Stimulated activated CD4-positive, alpha-beta T cell treated with anti-CD3 and anti-CD28 coated beads, TNF-alpha, amount 100 ng/mL, for 24 hours (primary cell): ENCODE results near the gene FAM20A.

Experiments
- DNase-seq, 3 experiments: peaks; one replicate each; pipeline ENCODE4 v3.0.0-alpha.2; 2020; ENCODE audit warnings: low read depth in 3 of 3

The FAM20A gene

GRCh38 chr17:68565661-68566441 is 35.3 kb downstream of the FAM20A start:
- DNase-seq, result no peak

- DNase-seq, result no peak
Observed at GRCh38 chr17:68564415-68565111, 36.6 kb downstream of the FAM20A start.

DNA sequence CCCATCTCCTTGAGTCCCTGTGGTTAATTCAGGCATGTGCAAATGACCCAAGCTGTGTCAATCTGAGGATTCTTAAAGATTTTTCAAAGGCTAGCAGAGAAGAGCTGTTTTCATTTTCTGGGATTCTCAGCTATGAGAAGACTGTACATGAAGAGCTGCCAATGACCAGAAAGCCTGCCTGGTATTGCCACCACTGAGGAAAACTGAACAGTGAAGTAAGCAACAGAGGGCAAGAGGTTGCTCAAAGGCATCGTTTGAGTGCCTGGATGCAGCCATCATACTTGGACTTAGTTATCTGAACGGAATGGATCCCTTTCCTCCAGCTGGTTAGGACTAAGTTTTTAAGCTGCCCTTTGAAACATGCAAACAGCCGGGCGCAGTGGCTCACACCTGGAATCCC is 38.4 kb downstream of the FAM20A start:
- no peak for DNase-seq

- DNase-seq, result no peak
Observed at GRCh38 chr17:68560966-68561720, 40.0 kb downstream of the FAM20A start.

DNA sequence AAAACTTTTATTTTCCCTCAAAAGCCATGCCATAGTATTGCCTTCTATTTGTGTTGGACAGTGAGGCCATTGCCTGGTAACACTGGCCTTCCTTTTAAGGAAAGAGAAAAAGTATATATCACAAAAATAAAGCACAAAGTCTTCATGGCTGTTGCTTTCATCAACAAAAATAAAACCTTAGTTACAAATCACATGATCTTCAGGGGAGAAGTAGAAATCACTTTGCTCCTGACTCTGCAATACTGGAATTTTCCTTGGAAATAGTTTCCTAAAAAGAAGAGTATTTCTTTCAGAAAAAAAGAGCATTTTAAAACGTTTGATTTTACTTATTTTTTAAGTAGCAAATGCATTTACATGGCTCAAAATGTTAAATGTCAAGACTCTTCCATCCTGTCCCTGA is 41.9 kb downstream of the FAM20A start:
- no peak for DNase-seq

DNA sequence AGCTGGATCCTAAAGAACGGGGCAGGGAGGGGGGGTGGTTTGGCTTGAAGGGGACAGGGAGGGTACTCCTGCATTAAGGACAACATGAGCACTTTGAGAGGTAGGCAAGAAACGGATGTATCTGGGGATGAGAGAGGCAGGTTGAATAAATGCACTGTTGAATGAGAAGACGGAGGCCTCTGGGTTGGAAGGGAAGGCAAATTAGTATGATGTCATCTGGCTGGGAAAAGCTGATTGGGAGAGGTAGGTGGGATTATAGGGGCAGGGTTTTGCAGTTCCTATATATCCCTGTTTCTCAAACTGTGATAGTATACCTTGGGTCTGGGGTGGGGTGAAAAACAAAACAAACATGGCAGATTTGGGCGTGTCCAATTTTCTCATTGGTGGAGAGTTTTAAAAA is 44.6 kb downstream of the FAM20A start:
- DNase-seq, result no peak

- no peak for DNase-seq
Observed at GRCh38 chr17:68544111-68544915, 56.9 kb downstream of the FAM20A start.

DNA sequence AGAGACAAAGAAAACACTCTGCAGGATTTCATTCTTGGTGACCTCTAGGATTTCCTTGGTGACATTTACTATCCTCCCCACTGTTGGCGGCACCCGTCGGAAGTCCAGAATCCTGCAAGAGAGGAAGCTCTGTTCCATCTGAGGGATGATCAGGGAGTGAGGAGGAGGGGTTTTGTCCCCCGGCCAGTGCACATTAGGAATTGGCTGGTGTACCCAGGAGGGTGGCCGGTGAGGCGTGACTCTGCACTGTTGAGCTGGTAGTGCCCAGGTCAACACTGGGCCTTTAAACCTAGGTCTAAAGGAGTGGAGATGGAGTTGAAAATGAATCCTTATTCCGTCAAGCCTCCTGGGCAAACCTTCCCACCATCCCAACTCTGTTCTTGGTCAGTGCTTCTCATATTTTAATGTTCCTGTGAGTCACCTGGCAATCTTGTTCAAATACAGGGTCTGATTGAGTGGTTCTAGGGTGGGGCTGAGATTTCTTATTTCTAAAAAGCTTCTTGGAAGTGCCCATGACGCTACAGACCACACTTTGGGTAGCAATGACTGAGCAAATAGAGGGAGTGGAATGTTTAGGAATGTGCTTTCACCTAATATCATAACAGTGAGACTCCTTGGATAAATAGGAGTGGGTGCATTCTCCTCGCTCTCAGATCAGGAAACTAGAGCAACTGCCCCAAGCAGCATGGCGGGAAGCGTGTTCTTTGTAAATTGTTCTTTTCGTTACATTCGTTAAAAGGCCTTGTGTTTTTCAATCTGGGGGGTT is 58.3 kb downstream of the FAM20A start:
- no peak for DNase-seq

- DNase-seq, result no peak
Observed at GRCh38 chr17:68541816-68542215, 59.4 kb downstream of the FAM20A start.

DNA sequence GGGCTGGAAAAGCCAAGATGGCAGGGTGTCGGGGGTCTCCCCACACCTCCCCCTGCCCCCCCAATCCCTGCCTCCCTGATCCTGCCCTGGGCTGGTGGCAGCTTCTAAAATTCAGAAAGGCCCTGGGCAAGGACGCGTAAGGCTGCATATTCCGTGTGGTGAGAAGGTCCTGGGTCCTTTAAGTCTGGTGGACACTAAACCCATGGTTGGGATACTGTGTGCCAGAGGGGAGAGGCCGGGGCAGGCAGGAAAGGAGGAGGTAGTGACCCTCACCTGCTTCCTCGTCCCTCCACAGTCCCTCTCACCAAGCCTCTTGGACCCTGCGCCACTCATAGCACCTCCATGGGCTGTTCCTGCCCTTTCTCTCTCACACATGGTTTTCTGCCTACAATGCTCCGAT is 60.2 kb downstream of the FAM20A start:
- DNase-seq, result no peak

DNA sequence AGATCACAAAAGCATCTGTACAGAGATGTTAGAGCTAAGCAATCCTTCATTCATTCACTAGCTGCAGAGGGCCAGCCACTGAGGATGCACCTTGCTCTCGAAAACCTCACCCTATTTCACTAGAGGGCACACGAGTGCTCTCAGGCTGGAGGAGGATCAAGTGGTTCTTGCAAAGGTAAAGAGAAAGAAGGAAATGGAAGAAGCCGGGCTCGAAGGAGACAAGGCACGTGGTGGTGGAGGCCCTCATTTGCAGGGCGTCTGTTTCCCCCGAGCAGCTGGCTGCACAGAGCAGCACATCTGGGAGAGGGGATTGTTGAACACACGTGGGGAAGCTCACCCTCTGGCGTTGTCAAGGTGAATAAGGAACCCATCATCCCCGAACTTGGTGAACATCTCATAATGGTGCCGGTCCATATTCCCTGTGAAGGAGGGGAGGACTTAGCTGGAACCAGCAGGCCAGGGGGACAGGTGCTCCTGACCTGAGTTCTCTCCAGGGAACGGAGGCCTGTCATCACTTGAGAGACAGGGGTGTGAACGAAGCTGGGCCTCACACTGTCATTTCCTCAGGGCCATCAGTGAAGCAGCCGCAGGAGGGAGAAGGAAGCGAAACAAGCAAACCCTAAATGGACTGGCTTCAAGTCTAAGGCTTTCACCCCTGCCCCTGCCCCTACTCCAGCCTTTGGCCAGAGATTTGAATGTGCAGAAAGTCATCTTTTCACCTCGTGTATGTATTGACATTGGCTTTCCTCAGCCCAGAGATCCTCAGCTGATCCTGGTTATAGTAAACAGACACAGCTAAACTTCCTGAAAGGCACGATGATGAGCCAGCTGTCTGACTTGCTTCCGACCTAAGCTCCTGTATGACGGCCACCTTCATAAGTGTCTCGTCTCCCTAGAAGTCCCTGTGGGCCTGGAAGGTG is 61.4 kb downstream of the FAM20A start:
- DNase-seq, result no peak

- DNase-seq, result no peak
Observed at GRCh38 chr17:68535922-68536321, 65.2 kb downstream of the FAM20A start.

DNA sequence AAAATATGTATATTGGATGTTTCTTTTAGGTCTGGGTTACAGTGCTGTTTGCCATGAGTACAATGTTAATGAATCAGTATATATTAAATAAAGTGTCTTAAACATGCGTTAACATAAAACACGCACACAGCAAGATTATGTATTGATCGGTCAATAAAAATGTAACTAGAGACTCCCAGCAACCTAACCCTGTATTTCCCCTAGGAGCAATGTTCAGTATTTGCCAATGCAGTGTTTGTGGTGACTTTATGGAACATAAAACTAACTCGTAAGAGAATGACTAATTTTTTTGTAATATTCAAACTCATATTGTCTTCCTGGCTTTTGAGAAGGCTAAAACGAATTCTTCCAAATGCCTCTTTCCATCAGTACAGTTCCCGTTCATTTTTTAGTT is 66.5 kb downstream of the FAM20A start:
- no peak for DNase-seq

DNA sequence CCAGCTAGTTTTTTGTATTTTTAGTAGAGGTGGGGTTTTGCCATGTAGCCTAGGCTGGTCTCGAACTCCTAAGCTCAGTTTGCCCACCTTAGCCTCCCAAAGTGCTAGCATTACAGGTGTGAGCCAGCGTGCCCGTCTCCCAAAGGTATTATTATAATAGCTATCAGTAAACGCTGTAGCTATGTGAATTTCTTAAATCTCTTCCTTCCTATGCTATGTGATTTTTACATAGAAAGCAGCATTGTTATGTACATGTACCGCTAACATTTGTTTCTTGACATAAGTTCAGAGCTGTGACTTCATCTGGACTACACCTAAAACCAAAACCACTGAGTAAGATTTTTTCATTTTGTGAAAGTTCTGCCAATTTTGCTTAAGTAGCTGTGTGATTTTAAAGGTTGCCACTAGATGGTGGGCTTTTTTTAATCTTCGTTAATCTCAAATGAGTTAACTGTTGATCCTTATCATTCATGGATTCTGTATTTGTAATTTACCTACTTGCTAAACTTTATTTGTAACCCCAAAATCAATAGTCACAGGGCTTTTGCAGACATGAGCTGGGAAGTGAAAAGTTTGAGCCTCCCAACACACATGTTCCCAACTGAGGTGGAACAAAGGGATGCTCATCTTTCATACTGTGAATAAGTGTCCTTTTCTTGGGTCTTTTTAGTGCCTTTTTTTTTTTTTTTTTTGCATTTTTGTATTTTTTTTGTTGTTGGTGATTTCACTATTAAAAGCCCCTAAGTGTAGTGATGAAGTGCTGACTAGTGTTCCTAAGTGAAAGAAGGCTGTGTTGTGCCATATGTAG is 67.1 kb downstream of the FAM20A start:
- DNase-seq, result no peak

- DNase-seq, result no peak
Observed at GRCh38 chr17:68532826-68533225, 68.3 kb downstream of the FAM20A start.

DNA sequence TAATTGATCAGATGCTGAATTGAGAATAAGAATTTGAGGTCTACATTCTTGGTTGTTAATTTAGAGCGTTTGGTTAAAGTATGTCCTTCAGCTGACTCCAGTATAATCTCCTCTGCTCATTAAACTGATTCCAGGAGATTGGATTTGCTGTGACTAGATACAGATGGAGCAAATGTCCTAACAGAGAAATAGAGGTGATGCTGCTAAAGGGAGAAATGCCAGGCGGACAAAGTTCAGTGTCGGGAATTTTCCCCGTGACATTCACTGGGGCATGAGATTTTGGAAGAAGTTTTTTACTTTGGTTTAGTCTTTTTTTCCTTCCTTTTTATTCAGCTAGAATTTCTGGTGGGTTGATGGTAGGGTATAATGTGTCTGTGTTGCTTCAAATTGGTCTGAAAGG is 69.9 kb downstream of the FAM20A start:
- DNase-seq, result no peak

GRCh38 chr17:68527314-68527713 is 73.9 kb downstream of the FAM20A start:
- no peak for DNase-seq

GRCh38 chr17:68526548-68526947 is 74.6 kb downstream of the FAM20A start:
- DNase-seq, result no peak

DNA sequence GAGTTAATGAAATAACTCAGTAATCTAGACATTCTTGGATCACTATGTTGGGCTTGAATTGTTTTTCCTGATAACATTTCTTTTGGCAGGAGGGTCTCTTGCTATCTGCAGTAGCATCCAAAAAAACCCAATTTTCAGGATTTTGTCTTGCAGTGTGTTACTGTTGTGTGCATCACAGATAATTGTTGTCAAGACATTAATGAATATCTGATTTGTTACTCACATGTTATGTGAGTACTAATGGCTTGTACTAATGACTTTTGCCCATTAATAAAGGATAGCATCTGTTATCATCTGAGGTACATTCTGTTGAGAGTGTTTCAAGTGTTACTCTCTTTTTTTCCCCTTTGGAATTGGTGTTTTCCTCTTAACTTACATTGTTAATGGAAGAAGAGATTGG is 78.9 kb downstream of the FAM20A start:
- DNase-seq, result no peak
